Body of pancreas (tissue), 4 donors: ENCODE results near the gene C1orf87.

ENCODE experiments used
- CTCF ChIP-seq, 7 experiments: fragments of 450-650 bp in 4 of 7; fragments of 200-600 bp in 3 of 7; sonication (generic) in 3 of 7; IDR thresholded peaks; one replicate each; pipeline ENCODE4 v1.5.1; 2016 to 2019; ENCODE audit warnings: antibody characterized with exemption in 7 of 7
- POLR2A ChIP-seq, 3 donors: fragments of 450-650 bp; IDR thresholded peaks; one replicate each; pipeline ENCODE4 v1.6.1; 2016; ENCODE audit warnings: antibody characterized with exemption in 3 of 3, mild to moderate bottlenecking in 2 of 3

GRCh38 chr1:59948990-59949389, 124.6 kb downstream of the C1orf87 start:
- TF ChIP-seq CTCF (IDR thresholded peaks at IDR 0.05), result no peak
- TF ChIP-seq POLR2A (IDR thresholded peaks at IDR 0.05), result no peak
